ENCODE results near the gene CTSH. TPM values are rescaled to one million over a fixed set of nuclear protein-coding genes. Genes with fewer than 3 reads are reported as not detected.

CTSH gene
- total RNA-seq, 2 donors from 2014 or later = 61.9 to 101 TPM

GRCh38 chr15:78987556-78988360 lies 42.9 kb upstream of the CTSH start:
- H3K4me1 ChIP-seq (ENCODE audit: control insufficient read depth, insufficient read depth, low read length) = no peaks in the 10 kb centered on the region
- WGBS, 2 experiments (ENCODE audit: insufficient coverage in 1 of 2, insufficient read length in 1 of 2) = 92 to 97% methylated on average over 6 to 10 of the region's 10 CpGs
- no peak overlapping the region for H3K27ac ChIP-seq (ENCODE audit: low read depth, low read length)
- no peaks in the 10 kb centered on the region for H3K4me1 Mint-ChIP-seq
- no peak overlapping the region for H3K9ac ChIP-seq (ENCODE audit: extremely low read depth, low read length, poor library complexity, severe bottlenecking)
- H3K36me3 Mint-ChIP-seq (ENCODE audit: low read depth) = no peaks in the 10 kb centered on the region
- H3K27me3 ChIP-seq (ENCODE audit: control insufficient read depth, insufficient read depth, low read length, poor library complexity, severe bottlenecking) = no peaks in the 10 kb centered on the region
- no peak overlapping the region for H3K27ac Mint-ChIP-seq
- H3K9me3 Mint-ChIP-seq = no peaks in the 10 kb centered on the region
- no peak for TF ChIP-seq CTCF (conservative IDR thresholded peaks at IDR 0.05)
- no peak for DNase-seq
- H3K27me3 Mint-ChIP-seq (ENCODE audit: insufficient read depth) = peaks cover 2% of the 10 kb centered on the region
- no peaks in the 10 kb centered on the region for H3K36me3 ChIP-seq (ENCODE audit: control insufficient read depth, insufficient read depth, low read length)
- H3K4me3 Mint-ChIP-seq = no peak overlapping the region
- H3K4me3 ChIP-seq (ENCODE audit: low read length) = no peak overlapping the region
- no peaks in the 10 kb centered on the region for H3K9me3 ChIP-seq (ENCODE audit: control insufficient read depth, low read length)

GRCh38 chr15:78985859-78986475 lies 41.1 kb upstream of the CTSH start:
- no peaks in the 10 kb centered on the region for H3K4me1 Mint-ChIP-seq
- 80 to 94% methylated on average over 2 to 6 of the region's 6 CpGs for WGBS, 2 experiments (ENCODE audit: insufficient coverage in 1 of 2, insufficient read length in 1 of 2)

GRCh38 chr15:78984041-78984440 lies 39.2 kb upstream of the CTSH start:
- H3K27ac Mint-ChIP-seq = no peak overlapping the region
- no peak overlapping the region for H3K9ac ChIP-seq (ENCODE audit: extremely low read depth, low read length, poor library complexity, severe bottlenecking)
- H3K4me1 ChIP-seq (ENCODE audit: control insufficient read depth, insufficient read depth, low read length) = no peaks in the 10 kb centered on the region
- H3K4me3 ChIP-seq (ENCODE audit: low read length) = no peak overlapping the region
- no peak overlapping the region for H3K4me3 Mint-ChIP-seq
- no peaks in the 10 kb centered on the region for H3K4me1 Mint-ChIP-seq
- no peaks in the 10 kb centered on the region for H3K9me3 Mint-ChIP-seq
- H3K27me3 Mint-ChIP-seq (ENCODE audit: insufficient read depth) = peaks cover 2% of the 10 kb centered on the region
- 93% methylated on average over 1 of the region's 1 CpG; no CpG with 5 or more reads in 1 of the 2 experiments for WGBS, 2 experiments (ENCODE audit: insufficient coverage in 1 of 2, insufficient read length in 1 of 2)
- no peak for DNase-seq
- no peaks in the 10 kb centered on the region for H3K36me3 Mint-ChIP-seq (ENCODE audit: low read depth)
- H3K27me3 ChIP-seq (ENCODE audit: control insufficient read depth, insufficient read depth, low read length, poor library complexity, severe bottlenecking) = no peaks in the 10 kb centered on the region
- TF ChIP-seq CTCF (conservative IDR thresholded peaks at IDR 0.05) = no peak
- no peaks in the 10 kb centered on the region for H3K36me3 ChIP-seq (ENCODE audit: control insufficient read depth, insufficient read depth, low read length)
- no peak overlapping the region for H3K27ac ChIP-seq (ENCODE audit: low read depth, low read length)
- no peaks in the 10 kb centered on the region for H3K9me3 ChIP-seq (ENCODE audit: control insufficient read depth, low read length)

More at GRCh38 chr15:78985859-78986475, 41.1 kb upstream of the CTSH start:
- Histone ChIP-seq H3K27me3 (ENCODE audit: control insufficient read depth, insufficient read depth, low read length, poor library complexity, severe bottlenecking) (no peaks in the 10 kb centered on the region), H3K9ac (ENCODE audit: extremely low read depth, low read length, poor library complexity, severe bottlenecking) (no peak overlapping the region), H3K27ac (ENCODE audit: low read depth, low read length) (no peak overlapping the region), H3K36me3 (ENCODE audit: control insufficient read depth, insufficient read depth, low read length) (no peaks in the 10 kb centered on the region), H3K4me3 (ENCODE audit: low read length) (no peak overlapping the region), H3K9me3 (ENCODE audit: control insufficient read depth, low read length) (no peaks in the 10 kb centered on the region), H3K4me1 (ENCODE audit: control insufficient read depth, insufficient read depth, low read length) (no peaks in the 10 kb centered on the region)
- no peak for TF ChIP-seq CTCF (conservative IDR thresholded peaks at IDR 0.05)
- no peak for DNase-seq
- H3K27ac Mint-ChIP-seq = no peak overlapping the region
- H3K9me3 Mint-ChIP-seq = no peaks in the 10 kb centered on the region
- no peaks in the 10 kb centered on the region for H3K36me3 Mint-ChIP-seq (ENCODE audit: low read depth)
- no peak overlapping the region for H3K4me3 Mint-ChIP-seq
- H3K27me3 Mint-ChIP-seq (ENCODE audit: insufficient read depth) = peaks cover 4% of the 10 kb centered on the region

Measured in endodermal cell (in vitro differentiated cells).